Activated CD4-positive, alpha-beta T cell treated with anti-CD3 and anti-CD28 coated beads, Interleukin-2, amount 50 U/mL, for 4 hours (primary cell): ENCODE data around the gene ELAVL4.

Source experiments
- DNase-seq, 2 experiments: peaks; one replicate each; pipeline ENCODE4 v3.0.0-alpha.2; 2020

The ELAVL4 gene

DNA sequence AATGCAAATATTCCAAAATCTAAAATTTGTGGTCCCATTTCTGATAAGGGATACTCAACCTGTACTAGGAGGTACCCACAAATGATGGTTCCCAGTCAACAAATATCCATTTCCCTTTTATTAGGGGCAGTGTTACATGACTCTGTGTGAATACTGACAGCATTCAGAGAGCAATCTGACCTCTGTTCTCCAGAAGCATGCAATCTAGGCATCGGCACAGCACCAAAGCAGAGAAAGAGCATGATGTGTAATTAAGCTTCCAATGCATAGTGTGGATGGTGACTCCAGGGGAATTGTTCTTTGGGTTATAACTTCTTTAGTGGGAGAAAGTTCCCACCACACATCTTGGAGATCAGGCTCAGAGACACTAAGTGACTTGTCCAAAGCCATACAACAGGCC is 71.6 kb downstream of the ELAVL4 start:
- no peak for DNase-seq

DNA sequence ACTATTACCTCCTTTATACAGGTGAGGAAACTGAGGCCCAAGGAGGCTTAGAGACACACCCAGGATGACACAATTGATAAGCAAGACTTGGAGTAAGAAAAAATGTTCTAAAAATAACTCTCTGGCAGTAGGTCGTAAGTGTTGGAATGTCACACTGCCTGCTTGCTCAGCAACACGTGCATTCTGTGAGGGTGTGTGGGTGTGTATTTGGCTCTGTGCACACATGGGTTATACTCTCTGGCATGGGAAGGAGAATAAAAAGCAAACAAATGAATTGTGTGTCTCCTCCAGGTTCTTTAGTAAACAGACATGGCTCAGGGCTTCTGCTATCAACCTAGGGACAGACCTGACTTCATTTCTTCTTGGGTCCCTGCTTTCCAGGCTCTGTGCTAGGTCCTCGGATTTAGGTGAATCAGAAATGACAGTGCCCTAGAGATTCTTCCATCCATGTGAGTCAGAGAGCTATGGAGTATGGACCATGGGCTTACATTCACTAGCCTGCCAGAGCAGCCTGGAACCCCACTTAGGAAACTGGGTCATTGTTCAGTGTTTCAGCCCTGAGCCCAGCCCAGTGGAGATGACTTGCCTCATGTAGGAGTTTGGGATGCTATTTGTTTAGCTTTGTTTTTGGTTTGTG is 72.4 kb downstream of the ELAVL4 start:
- DNase-seq, result no peak

DNA sequence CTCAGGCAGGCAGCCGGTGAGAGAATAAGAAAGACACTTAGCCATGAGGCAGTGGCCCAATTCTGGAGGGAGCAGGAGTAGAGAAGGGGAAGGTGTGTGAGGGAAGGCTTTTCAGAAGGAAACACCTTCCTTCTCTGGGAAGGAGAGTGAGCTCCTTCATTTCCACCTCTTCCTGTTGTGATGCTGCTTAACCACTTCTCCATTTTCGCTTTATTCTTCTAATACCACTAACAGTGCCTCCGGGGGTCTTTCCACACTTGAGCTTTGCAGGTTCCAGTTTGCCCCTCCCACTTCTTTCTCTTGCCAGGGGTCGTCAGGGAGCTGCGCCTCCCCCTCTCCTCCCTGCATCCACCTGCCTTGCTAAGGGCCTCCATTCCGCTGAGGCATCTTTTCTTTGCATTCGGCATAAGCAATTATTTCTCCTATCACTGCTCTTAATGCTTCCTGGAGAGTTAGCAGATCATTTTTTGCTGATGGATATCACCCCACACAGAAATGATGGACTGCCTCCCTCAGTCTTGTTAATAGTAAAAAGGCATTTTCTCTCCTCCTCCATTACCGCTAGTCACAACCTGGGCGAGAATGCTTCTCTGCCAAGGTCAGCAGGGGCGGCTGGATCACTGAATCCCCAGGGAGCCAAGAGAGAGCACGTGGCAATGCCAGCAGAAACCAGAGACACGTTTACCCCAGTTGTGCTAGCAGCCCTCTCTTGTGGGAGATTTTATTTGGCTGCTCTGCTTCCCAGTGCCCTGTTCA is 74.8 kb downstream of the ELAVL4 start:
- no peak for DNase-seq

- no peak for DNase-seq
These were observed 80.6 kb downstream of the ELAVL4 start for GRCh38 chr1:50189369-50189768.

DNA sequence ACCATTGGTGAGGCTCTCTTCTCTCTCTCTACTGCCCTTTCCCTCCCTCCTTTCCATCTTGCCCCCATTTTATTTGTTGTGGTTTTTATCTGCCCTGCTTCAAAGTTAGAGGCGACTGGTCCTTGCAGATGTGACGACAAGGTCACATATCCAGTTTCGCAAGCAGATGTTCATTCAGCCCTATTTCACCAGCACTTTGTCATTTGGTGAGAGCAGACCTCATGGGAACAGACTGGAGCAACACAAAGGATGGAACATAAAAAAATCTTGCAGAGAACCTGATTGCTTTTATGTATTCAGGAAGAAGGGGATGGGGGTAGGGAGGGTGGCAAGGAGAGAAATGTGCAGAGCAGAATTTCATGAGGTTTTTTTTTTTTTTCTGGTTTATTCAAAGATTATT is 84.3 kb downstream of the ELAVL4 start:
- DNase-seq, result no peak

- DNase-seq, result no peak
These were observed 86.5 kb downstream of the ELAVL4 start for GRCh38 chr1:50195205-50195604.

- no peak for DNase-seq
These were observed 87.4 kb downstream of the ELAVL4 start for GRCh38 chr1:50196081-50196480.

DNA sequence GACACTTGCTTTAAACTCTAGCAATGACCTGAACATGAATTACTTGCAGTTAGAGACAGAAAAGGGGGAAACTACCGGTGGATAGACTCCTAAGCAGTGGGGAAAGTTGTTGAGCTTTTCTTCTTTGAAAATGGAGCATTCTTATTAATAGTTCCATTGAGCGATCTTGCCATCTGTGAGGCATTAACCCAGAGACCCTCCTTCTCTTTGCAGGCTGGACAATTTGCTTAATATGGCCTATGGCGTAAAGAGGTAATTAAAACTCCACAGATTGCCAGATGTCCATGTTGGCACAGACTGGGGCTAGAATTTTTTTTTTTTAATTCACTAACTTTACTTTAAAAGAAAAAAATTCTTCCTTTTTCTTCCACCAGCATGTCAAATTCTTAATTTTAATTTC is 88.5 kb downstream of the ELAVL4 start:
- no peak for DNase-seq

DNA sequence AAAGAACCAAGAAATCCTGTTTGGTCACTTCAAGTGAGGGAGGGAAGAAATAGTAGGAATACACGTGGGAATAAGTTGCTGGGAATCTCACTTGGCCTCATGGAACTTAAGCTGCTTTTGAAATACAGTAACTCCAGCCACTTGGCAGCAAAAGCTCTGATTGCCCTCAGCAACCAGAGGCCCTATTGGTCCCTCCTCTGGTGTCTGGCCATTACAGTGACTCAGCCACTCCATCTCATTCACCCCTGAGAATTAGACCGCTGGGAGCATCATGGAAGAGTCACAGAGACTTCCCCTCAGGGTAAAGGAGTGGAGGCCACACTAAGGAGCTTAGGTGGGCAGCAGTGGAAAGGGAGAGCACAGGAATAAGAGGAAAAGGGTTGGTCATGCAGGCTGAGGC is 99.6 kb downstream of the ELAVL4 start:
- DNase-seq, result no peak

- DNase-seq, result no peak
These were observed 100.0 kb downstream of the ELAVL4 start for GRCh38 chr1:50208756-50209155.

GRCh38 chr1:50209749-50210148 is 101.0 kb downstream of the ELAVL4 start:
- no peak for DNase-seq

GRCh38 chr1:50213505-50213904 is 104.8 kb downstream of the ELAVL4 start:
- no peak for DNase-seq

DNA sequence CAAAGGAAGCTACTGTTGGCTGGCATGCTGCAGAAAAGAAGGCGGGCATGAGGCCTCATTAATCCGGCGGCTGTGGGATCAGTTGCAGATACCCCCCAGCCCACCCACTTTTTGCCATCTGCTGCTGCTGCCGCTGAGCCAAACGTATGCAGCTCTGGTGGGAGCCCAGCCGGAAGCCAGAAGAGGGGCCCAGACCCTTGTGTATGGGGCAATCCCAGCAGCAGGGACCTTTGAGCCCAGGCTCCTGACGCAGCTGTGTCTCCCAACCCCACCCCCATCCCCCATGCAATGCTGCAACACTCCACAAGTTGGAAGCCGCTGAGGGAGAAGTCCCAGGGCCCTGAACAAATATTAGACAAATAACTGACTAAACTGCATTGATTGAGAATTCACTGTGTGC is 106.0 kb downstream of the ELAVL4 start:
- no peak for DNase-seq

DNA sequence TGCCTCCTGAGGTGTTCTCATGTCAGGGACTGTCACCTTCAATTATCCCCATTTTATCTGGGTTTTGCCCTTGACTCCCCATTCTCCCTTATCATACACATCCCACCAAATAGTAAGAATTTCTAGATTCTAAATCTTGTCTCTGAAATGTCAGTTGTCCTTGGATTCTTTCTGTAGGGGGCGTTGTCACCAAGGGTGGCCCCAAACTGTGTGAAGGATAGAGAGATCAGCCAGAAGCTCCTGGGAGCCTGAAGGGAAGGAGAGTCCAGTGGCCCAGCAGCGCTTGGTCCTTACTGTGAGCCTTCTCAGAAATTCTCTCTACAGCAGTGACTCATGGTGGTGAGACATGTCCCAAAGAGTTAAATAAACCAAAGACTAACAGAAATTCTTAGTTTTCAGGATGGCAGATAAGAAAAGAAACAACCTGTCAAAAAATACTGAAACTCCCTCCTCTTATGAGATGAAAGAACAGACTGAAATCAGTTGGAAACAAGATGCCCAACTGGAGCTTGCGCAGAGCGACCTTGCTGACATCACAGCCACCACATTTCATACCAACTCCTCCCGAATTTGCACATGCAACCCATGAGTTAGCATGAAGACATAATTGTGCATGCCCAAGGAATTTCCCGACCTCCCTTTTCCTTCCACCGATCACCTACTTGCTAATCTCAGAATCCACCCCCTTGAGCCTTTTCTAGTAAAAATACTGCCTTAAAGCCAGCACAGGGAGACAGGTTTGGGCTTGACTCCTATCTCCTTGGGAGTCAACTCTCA is 109.8 kb downstream of the ELAVL4 start:
- no peak for DNase-seq

DNA sequence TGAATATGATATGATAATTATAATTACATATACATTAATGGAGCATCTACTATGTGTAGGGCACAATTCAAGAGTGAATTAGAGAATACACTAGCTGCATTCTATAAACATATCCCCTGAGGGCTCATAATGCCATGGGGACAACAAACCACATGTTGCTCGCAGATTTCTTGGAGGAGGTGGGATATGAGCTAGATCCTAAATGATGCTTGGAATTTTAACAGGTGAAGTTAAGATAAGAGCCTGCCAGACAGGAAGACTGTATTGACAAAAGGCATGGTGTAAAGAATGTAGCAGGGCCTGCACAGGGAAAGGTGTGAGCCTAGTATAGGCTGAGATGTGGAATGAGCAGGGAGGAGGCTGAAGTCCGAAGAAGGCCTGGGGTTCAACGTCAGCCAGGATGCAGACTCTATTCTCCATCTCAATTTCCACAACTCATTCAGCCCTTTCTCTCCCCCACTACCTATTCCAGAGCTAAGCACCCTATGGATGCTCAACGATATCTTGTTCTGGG is 120.2 kb downstream of the ELAVL4 start:
- DNase-seq, result no peak

- no peak for DNase-seq
These were observed 122.5 kb downstream of the ELAVL4 start for GRCh38 chr1:50231209-50231608.

DNA sequence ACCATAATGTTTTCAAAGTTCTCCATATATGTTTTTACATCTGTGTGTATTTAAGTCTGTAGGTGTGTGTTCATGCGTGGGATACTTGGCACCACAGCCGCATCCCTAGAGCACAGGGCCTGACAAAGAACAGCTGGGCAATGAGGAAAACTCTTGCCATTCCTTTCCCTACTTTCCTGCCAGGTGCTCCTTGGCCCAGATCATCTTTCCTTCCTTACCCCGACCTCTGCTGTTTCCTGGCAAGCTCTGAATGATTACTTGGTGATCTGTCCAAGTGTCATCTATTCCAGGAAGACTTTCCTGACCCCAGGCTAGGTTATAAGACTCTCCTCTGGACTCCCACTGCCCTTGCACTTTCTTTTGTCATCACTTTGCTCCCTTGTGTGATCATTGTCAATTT is 123.6 kb downstream of the ELAVL4 start:
- DNase-seq, result no peak

DNA sequence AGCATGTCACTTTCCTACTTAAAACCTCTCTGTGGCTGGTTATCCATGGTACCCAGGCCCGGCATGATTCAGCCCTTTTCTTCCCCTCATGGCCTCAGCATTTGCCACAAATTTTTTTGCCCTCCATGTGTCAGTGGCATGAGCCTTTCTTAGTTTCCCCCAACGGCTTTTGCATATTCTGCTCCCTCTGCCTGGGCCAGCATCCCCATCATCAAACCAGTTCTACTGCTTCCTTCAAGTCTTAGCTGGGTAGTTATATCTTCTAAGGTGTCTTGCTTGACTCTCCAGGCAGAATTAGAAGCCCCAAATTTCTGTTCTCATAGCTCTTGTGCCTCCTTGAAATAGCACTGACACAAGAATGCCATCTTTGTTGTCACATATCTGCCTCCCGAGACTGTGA is 127.9 kb downstream of the ELAVL4 start:
- DNase-seq, result no peak

GRCh38 chr1:50237056-50237455 is 128.3 kb downstream of the ELAVL4 start:
- DNase-seq, result no peak

- DNase-seq, result no peak
These were observed 135.2 kb downstream of the ELAVL4 start for GRCh38 chr1:50243939-50244338.

GRCh38 chr1:50246869-50247268 is 138.1 kb downstream of the ELAVL4 start:
- no peak for DNase-seq

DNA sequence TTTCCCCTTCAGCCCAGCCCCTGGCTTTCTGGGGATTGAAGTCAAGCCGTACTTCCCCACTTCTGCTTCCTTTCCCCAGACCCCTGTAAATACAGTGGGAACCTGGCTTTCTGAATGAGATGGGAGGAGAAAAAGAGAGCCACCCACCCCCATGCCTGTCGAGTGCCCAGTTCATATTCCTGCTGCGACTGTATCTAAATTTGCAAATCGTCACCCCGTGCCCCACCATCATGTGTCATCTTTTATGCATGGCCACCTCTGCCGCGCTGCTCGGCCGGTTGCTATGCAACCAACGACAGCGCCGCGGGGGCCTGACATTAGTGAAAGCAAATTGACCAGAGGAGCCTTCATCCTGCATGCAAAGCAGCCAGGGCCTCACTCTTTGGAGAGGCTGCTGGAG is 143.0 kb downstream of the ELAVL4 start:
- no peak for DNase-seq

DNA sequence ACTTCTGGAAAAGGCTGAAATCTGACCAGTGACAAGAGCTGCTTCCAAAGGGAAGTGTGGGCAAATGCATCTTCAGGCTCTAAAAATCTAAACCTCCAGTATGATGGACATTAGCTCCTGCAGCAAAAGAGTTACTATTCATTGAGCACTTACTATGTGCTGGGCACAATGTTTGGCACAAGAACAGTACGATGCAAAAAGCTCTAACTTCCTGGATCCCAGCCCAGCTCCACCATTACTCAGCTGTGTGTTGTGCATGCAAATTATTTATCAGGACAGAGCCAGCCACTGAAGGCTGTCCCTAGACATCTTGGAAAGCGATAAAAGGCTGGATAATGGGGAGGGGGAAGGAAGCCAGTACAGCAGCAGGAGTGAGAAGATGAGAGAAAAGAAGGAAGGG is 143.5 kb downstream of the ELAVL4 start:
- no peak for DNase-seq
